Measurements from ENCODE around the gene YKT6.
"Not testable (repeated sequence)": the region's sequence is repeated elsewhere in the genome, so short reads cannot be mapped to it uniquely, and the experiment has no call there.

YKT6 gene

GRCh38 chr7:44193011-44193802, 7.6 kb upstream of the YKT6 start:
- no peak for DNase-seq (ENCODE audit: low read depth)

GRCh38 chr7:44194069-44194468, 6.7 kb upstream of the YKT6 start:
- peak; percentile 13 for DNase-seq (ENCODE audit: low read depth)

- DNase-seq (ENCODE audit: low read depth): no peak
These were observed 6.1 kb upstream of the YKT6 start for GRCh38 chr7:44194562-44195145.

GRCh38 chr7:44195889-44196288, 4.9 kb upstream of the YKT6 start:
- DNase-seq (ENCODE audit: low read depth): no peak

- DNase-seq (ENCODE audit: low read depth): no peak
These were observed 4.3 kb upstream of the YKT6 start for GRCh38 chr7:44196450-44196872.

GRCh38 chr7:44197474-44197873, 3.3 kb upstream of the YKT6 start:
- DNase-seq (ENCODE audit: low read depth): no peak

GRCh38 chr7:44200163-44200562, 615 bp upstream of the YKT6 start:
- DNase-seq (ENCODE audit: low read depth): not testable (repeated sequence)

GRCh38 chr7:44201813-44202212, 1.0 kb downstream of the YKT6 start:
- DNase-seq (ENCODE audit: low read depth): no peak

- no peak for DNase-seq (ENCODE audit: low read depth)
These were observed 5.2 kb downstream of the YKT6 start for GRCh38 chr7:44206008-44206407.

GRCh38 chr7:44208085-44208484, 7.3 kb downstream of the YKT6 start:
- DNase-seq (ENCODE audit: low read depth): no peak

- DNase-seq (ENCODE audit: low read depth): no peak
These were observed 9.3 kb downstream of the YKT6 start for GRCh38 chr7:44210107-44210506.

GRCh38 chr7:44211126-44211675, 10.4 kb downstream of the YKT6 start:
- no peak for DNase-seq (ENCODE audit: low read depth)

GRCh38 chr7:44212018-44212417, 11.2 kb downstream of the YKT6 start:
- DNase-seq (ENCODE audit: low read depth): no peak

- DNase-seq (ENCODE audit: low read depth): no peak
These were observed 11.9 kb downstream of the YKT6 start for GRCh38 chr7:44212581-44213184.

- DNase-seq (ENCODE audit: low read depth): no peak
These were observed 12.6 kb downstream of the YKT6 start for GRCh38 chr7:44213206-44213876.

- DNase-seq (ENCODE audit: low read depth): no peak
These were observed 13.2 kb downstream of the YKT6 start for GRCh38 chr7:44213877-44214388.

GRCh38 chr7:44215531-44215930, 14.8 kb downstream of the YKT6 start:
- no peak for DNase-seq (ENCODE audit: low read depth)

- no peak for DNase-seq (ENCODE audit: low read depth)
These were observed 15.2 kb downstream of the YKT6 start for GRCh38 chr7:44216019-44216418.

- DNase-seq (ENCODE audit: low read depth): no peak
These were observed 15.9 kb downstream of the YKT6 start for GRCh38 chr7:44216521-44217222.

GRCh38 chr7:44217223-44217714, 16.5 kb downstream of the YKT6 start:
- DNase-seq (ENCODE audit: low read depth): no peak

GRCh38 chr7:44217852-44218402, 17.1 kb downstream of the YKT6 start:
- DNase-seq (ENCODE audit: low read depth): no peak
